SK-N-SH (cell line): ENCODE results near the gene OR4C12.

ENCODE experiments used
- EP300 ChIP-seq, 2 experiments: IDR thresholded peaks; 2 replicates each; pipeline versions ENCODE4 v1.4.0 to v1.6.1; 2012; ENCODE audit warnings: borderline replicate concordance in 1 of 2, low read depth in 1 of 2, low read length in 1 of 2
- EZH2phosphoT487 ChIP-seq: fragments of 200-600 bp; sonication (generic); IDR thresholded peaks from 2 replicates; pipeline ENCODE4 v1.6.1; 2017; ENCODE audit warnings: low read depth, mixed run types, mild to moderate bottlenecking, antibody characterized with exemption, moderate library complexity, borderline replicate concordance
- FOXJ3 ChIP-seq: sonication (generic); formaldehyde crosslinking; IDR thresholded peaks from 2 replicates; pipeline ENCODE4 v1.5.1; 2020; ENCODE audit warnings: mild to moderate bottlenecking, missing genetic modification reagents
- FOXM1 ChIP-seq: IDR thresholded peaks from 2 replicates; pipeline ENCODE4 v1.4.0; 2012; ENCODE audit warnings: low read depth, mild to moderate bottlenecking
- POLR2AphosphoS5 ChIP-seq: IDR thresholded peaks from 2 replicates; pipeline ENCODE4 v1.6.1; 2012; ENCODE audit warnings: low read depth, low read length
- RAD21 ChIP-seq: IDR thresholded peaks from 2 replicates; pipeline ENCODE4 v1.6.1; 2012; ENCODE audit warnings: mild to moderate bottlenecking, low read length
- RCOR1 ChIP-seq: fragments of 150-350 bp; IDR thresholded peaks from 2 replicates; pipeline ENCODE4 v1.6.1; 2017; ENCODE audit warnings: antibody characterized with exemption, low read length
- SMC3 ChIP-seq: IDR thresholded peaks from 2 replicates; pipeline ENCODE4 v1.6.1; 2012; ENCODE audit warnings: low read depth, low read length, improper control_type of control experiment
- YY1 ChIP-seq: IDR thresholded peaks from 2 replicates; pipeline ENCODE4 v1.4.0; 2012; ENCODE audit warnings: low read depth, mild to moderate bottlenecking
- TF ChIP-seq, protein P1 (sequence below): fragments of 200-600 bp; sonication (generic); IDR thresholded peaks from 2 replicates; pipeline ENCODE4 v1.6.1; 2017; ENCODE audit warnings: antibody characterized with exemption, mild to moderate bottlenecking, moderate library complexity
- TF ChIP-seq, protein P2 (sequence below): IDR thresholded peaks from 2 replicates; pipeline ENCODE4 v1.4.0; 2012; ENCODE audit warnings: low read depth, borderline replicate concordance

DNA sequence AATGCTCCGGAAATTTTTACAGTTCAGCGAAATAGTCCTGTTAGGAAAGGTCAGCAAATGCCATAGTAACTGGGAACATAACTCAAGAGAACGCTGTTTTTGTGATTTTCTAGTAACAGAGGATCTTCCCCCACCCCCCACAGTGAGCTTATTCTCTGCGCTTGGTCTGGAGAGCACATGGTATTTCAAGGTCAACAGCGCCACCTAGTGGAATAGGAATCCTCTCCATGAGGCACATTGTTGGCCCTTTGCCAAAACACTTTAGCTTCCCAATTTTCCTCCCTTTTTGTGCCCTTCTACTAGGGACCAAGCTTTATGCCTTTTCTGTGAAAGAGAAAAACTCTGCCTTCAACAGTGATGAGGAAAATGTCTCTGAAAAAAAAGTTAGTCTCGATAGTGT lies 13.2 kb upstream of the OR4C12 start:
- TF ChIP-seq RCOR1 (no peak), SMC3 (peak; percentile 49), FOXJ3 (no peak), YY1 (no peak), FOXM1 (no peak), EP300 (IDR thresholded peaks at IDR 0.05; ENCODE audit: borderline replicate concordance in 1 of 2, low read depth in 1 of 2, low read length in 1 of 2) (no peak), RAD21 (peak; percentile 74), POLR2AphosphoS5 (no peak), EZH2phosphoT487 (no peak)
- TF ChIP-seq, protein P1, sequence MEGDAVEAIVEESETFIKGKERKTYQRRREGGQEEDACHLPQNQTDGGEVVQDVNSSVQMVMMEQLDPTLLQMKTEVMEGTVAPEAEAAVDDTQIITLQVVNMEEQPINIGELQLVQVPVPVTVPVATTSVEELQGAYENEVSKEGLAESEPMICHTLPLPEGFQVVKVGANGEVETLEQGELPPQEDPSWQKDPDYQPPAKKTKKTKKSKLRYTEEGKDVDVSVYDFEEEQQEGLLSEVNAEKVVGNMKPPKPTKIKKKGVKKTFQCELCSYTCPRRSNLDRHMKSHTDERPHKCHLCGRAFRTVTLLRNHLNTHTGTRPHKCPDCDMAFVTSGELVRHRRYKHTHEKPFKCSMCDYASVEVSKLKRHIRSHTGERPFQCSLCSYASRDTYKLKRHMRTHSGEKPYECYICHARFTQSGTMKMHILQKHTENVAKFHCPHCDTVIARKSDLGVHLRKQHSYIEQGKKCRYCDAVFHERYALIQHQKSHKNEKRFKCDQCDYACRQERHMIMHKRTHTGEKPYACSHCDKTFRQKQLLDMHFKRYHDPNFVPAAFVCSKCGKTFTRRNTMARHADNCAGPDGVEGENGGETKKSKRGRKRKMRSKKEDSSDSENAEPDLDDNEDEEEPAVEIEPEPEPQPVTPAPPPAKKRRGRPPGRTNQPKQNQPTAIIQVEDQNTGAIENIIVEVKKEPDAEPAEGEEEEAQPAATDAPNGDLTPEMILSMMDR: peak; percentile 70
- TF ChIP-seq, protein P2, sequence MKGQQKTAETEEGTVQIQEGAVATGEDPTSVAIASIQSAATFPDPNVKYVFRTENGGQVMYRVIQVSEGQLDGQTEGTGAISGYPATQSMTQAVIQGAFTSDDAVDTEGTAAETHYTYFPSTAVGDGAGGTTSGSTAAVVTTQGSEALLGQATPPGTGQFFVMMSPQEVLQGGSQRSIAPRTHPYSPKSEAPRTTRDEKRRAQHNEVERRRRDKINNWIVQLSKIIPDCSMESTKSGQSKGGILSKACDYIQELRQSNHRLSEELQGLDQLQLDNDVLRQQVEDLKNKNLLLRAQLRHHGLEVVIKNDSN: no peak
